Stimulated activated CD4-positive, alpha-beta T cell treated with anti-CD3 and anti-CD28 coated beads, Interleukin-4, amount 100 ng/mL, for 48 hours (primary cell): ENCODE data around the gene ZBTB45.

Experiments
- DNase-seq, 2 donors: peaks; one replicate each; pipeline ENCODE4 v3.0.0-alpha.2; 2020; ENCODE audit warnings: low read depth in 2 of 2

The ZBTB45 gene

DNA sequence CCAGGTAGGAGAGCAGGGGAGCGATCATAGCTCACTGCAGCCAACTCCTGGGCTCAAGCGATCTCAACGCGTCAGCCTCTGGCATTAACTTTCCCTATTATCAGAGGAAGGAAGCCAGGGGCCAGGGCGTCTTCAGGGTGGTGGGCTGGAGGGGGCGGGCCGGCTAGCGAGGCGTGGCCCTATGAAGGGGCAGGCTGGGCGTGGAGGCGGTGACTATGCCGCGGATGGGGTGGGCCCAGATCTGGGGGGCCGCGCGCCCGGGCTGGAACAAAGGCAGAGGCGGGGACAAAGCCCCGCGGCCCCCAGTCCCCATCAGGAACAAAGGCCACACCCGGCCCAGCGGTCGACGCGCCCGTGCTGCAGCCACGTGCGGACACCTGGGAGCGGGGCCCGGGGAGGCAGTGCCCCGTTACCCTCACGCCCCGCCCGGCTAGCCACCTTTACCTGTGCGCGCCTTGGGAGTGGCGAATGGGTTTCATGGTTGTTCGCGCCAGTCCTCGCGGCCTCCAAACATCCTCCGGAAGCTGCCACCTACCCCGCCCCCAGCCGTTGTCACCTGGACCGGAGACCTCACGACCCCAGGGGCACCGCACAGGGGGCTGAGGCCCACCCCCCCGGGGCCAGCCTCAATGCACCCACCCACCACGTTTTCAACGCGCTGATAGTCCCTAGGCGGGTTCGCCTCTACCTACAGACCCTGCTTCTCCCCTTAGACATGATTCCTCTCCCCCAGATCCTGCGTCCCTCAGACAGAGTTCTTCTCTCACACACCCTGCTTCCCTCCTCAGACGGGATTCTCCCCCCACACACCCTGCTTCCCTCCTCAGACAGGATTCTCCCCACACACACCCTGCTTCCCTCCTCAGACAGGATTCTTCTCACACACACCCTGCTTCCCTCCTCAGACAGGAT is 18.9 kb upstream of the ZBTB45 start:
- DNase-seq: peak in 1 of 2 donors; percentile 40

DNA sequence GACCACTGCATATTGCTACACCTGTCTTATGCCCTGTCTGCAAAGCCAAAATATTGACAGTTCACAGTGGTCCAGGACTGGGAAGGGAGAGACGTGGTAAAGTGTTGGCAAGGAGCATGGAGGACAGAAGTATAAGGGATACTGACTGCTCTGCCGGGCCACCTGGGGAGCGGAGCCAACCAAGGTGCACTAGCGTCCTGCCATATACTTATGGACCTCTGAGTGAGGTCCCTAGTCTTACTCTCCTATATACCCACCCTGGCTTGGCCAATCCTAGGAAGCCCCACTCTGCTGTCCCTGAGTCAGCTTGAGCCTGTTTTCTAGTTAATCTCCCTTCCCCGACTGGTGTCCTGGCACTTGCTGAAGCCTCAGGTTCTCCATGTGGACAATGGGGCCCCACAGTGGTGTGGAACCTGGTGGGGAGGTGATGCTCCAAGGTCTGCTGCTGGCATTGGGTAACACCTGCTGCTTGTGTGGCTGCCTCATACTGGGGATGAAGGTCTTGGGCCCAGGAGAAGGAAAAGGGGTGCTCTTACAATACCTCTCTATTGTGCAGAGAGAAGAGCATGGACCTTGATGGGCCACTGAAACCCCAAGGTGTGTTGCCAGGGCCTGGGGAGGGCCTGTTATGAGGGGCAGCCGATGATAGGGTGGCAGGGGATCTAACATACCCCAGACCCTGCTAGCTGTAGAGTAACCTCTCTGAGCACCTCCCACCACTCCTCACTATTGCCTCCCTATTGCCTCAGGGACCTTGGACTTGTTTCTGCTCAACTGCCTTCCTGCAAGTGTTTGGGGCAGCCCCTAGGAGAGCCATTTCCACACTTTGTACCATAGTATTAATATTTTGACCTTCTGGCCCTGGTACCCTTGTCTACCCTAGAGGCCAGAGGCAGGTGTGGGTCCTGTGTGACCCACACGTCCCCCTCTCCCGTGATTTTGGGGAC is 17.5 kb upstream of the ZBTB45 start:
- no peak for DNase-seq

GRCh38 chr19:58535857-58536256 is 16.2 kb upstream of the ZBTB45 start:
- DNase-seq: no peak

DNA sequence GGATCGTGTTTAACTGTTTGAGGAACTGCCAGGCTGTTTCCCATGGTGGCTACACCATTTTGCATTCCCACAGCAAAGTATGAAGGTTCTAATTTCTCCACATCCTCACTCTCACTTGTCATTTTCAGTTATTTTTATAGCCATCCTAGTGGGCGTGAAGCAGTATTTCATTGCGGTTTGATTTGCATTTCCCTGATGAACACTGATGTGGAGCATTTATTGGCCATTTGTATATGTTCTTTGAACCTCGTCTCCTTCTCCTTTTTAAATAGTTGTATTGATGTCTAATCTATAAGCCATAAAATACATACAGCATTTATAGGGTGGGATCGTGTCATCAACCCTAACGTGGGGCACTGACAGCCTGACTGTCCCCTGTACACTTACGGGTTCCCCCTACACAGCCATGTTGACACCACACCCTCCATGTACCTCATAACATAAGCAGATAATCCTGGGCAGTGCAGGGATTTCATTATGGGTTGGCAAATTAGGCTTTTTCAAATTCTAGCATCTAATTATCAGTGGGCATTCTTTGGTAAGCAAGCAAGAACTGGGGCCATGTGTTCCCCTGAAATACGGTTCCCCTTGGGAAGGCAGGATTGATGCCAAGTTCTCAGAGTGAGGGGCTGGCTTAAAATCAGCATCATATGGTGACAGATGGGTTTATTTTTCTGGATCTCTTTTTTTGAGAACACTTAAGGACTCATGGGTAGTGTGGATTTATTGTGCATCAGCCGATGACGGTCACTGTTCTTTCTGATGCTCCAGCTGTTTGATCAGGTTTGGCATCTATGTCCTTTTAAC is 11.6 kb upstream of the ZBTB45 start:
- DNase-seq: no peak

DNA sequence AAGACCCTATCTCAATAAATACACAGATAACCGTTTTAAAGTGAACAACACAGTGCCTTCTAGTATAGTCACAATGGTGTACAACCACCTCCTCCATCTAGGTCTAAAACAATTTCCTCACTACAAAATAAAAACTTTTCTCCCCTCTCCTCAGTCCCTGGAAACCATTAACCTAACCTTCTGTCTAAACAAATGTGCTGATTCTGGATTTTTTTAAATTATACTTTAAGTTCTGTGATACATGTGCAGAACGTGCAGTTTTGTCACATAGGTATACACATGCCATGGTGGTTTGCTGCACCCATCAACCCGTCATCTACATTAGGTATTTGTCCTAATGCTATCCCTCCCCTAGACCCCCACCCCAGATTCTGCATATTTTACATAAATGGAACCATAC is 9.8 kb upstream of the ZBTB45 start:
- DNase-seq: no peak

- DNase-seq: no peak
Observed at GRCh38 chr19:58522709-58523108, 3.1 kb upstream of the ZBTB45 start.

DNA sequence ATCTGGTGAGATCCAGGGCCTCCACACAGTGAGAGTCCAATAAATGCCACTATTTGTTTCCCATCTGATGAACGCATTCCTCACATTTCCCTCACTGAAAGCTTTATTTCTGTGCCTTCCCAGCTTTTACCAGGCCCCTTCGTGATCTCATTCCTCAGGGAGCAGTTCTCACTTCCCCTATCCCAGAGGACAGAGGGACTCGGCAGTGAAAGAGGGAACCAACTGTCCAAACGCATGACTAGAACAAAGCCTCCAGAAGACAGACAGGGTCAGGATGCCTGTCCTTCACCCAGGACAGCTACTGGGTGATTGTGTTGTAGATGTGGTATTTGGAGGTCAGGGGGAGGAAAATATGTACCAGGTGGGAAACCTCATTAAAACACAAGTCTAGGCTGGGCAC is 2.0 kb upstream of the ZBTB45 start:
- no peak for DNase-seq

DNA sequence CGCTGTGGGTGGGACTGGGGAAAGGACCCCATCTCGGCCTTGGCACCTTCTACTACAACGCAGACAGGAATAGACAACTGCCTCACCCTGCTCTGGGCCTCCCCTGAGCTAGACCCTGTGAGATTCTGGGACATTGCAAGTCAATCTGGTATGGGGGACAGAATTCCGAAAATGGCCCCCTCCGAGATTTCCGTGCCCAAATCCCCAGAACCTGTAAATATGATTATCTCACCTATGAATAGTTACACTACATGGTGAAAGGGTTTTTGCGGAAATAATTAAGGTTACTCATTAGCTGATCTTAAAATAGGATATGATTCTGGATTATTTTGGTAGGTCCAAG is 618 bp upstream of the ZBTB45 start:
- DNase-seq: no peak

DNA sequence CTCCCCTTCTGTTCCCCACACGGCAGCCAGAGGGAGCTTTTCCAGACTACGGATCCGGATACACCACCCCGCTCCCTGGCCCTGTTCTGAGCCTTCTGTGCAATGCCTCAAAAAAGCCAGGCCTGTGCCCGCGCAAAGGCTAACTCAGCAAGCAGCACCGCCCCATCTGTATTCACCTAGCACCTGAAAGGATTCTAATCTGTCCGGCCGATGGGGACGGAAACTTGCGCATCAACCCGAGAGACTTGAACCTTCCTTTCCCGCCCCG is 589 bp downstream of the ZBTB45 start:
- DNase-seq: peak; percentile 31 to 32

DNA sequence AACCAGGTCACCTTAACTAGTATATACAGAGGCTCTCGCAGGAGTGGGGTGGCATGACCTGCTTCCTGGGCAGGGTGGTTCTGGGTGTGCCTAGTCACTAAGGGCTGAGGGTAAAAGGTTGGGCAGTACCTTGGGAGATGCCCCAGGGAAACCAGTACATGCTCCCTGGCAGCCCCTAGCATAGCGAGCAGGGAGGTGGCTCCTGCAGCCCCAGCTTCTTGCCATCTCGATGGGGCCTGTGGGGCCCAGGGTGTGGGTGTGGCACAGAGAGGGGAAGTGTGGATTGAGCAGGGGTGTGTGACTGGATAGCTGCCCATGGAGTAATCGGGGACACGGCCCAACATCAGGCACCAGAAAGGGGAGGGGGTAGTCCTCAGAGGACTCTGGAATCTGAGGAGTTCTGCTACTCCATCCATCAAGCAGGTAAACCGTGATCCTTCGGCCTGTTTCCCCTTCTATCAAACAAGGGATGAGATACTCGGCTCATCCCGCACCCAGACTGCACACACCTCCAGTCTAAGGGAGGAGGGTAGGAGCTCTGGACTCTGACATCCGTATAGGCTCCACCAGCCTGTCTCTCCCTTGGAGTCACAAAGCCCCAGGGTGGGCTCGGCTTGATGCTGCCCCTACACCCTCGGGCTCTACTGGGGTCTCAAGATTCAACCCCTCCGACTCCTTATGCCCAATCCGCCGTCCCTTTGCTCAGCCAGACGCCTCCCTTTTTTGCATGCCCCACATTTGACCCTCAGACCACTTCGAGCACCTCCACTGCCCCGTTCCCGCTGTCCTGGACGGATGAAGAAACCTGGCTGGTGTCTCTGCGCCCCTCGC is 1.1 kb downstream of the ZBTB45 start:
- no peak for DNase-seq

DNA sequence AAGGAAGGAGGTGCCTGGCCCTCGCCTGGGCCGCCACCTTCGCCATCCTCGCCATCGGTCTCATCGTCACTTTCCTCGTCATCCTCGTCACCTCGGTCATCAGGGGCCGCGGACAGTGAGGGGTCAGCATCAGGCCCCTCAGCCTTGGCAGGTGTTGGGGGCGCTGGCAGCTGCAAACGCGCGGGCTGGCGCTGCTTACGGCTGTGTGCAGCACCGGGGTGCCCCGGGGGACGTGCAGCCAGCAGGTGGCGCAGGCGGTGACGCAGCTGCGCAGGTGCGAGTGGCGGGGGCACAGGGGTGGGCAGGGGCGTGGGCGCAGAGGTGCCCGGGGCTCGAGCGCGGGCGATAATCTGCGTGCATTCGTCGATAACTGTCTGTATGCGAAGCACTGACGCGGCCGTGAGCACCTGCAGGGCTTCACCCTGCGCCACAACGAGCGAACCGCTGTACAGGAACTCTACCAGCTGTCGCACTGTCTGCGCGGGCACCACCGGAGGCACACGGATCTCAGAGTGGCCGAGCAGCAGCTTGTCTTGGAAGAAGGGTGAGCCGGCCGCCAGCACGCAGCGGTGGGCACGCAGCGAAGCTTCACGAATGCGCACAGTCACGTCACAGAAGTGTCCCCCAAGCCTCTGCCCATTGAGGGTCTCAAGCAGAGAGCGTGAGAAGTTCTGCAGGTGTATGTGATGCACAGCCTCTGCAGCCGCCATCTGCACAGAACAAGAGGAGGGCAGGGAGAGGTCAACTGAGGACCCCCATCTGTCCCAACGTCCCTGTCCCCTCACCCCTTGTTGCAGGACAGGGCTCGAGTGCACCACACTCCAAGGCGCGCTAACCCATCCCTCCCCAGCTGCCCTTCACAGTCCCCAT is 2.4 kb downstream of the ZBTB45 start:
- no peak for DNase-seq

DNA sequence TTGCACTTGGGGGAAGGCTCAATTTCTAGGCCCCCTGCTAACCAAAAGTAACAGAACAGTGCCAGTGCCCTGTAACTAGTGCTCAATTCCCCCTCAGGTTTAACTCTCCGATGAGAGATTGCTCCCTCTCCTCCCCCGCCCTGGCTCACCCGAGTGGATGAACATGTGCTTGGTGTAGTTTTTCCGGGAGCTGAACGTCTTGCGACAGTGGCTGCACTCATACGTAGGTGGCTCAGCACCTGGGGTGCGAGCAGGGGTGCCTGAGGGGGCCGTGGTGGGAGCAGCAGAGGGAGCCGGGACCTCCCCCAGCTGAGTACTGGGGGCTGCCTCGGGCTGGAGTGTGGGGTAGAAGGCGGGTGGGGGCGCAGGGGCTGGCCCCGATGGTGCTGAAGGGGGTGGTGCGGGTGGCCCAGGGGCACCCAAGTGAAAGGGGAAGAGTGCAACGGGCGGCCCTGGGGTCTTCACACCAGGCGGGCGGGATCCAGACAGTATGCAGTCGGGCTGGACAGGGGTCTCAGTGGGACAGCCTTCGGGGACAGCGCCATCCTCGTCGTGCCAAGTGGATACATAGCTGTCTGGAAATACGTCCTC is 3.3 kb downstream of the ZBTB45 start:
- no peak for DNase-seq

GRCh38 chr19:58515259-58515658 is 4.4 kb downstream of the ZBTB45 start:
- DNase-seq: no peak

DNA sequence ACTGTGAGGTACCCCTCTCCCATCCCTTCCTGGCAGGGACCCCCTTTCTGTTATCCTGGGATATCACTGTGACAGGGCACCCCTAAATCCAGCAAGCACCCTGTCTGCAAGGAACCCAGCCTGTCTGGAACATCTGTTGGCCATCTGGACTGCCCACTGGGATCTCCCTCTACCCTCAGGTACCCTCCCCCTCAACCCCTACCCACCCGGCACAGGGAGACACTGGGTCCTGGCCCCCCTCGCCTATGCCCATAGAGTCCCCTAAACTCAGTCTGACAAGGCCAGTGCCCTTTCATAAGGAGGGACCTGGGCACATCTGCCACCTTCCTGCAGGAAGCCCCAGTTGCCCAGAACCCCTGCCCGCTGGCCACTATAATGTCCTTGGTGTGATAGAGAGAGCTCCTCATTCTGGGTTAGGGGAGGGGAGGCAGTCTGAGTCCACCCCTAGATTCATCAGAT is 5.0 kb downstream of the ZBTB45 start:
- no peak for DNase-seq

DNA sequence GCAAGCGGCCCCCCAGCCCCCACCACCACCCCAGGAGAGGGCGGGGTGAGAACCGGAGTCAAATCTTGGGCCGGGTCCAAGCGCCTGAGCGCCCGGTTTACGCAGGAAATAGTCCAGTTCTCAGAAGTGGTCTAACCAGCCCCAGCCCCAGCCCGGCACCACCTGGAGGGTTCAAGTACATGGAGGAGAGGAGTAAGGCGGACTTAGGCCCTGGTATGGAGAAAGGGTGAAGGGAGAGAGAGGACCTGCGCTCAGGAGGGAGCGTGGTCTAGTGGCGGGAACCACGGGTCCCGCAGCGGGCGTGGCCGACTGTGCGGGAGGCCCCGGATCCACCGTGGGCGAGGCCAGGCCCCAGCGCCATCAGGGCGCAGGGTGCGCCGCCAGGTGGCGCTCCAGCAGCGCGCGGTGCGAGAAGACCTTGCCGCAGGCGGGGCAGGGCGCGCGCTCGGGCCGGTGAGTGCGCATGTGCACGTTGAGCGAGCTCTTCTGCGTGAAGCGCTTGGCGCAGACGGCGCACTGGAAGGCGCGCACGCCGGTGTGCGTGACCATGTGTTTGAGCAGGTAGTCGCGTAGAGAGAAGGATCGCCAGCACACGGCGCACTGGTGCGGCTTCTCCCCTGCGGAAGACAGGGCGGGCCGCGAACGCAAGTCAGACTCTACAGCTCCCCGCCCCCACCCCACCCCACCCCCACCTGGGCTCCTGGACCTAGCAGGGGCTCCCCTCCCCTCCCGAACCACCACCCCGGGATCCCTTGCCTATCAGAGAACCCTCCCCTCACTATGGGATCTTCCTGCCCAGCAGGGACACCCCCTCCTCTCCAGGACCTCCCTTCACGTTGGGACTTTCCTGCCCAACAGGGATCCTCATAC is 5.7 kb downstream of the ZBTB45 start:
- peak; percentile 94 to 97 for DNase-seq

- DNase-seq: no peak
Observed at GRCh38 chr19:58513213-58513693, 6.4 kb downstream of the ZBTB45 start.

DNA sequence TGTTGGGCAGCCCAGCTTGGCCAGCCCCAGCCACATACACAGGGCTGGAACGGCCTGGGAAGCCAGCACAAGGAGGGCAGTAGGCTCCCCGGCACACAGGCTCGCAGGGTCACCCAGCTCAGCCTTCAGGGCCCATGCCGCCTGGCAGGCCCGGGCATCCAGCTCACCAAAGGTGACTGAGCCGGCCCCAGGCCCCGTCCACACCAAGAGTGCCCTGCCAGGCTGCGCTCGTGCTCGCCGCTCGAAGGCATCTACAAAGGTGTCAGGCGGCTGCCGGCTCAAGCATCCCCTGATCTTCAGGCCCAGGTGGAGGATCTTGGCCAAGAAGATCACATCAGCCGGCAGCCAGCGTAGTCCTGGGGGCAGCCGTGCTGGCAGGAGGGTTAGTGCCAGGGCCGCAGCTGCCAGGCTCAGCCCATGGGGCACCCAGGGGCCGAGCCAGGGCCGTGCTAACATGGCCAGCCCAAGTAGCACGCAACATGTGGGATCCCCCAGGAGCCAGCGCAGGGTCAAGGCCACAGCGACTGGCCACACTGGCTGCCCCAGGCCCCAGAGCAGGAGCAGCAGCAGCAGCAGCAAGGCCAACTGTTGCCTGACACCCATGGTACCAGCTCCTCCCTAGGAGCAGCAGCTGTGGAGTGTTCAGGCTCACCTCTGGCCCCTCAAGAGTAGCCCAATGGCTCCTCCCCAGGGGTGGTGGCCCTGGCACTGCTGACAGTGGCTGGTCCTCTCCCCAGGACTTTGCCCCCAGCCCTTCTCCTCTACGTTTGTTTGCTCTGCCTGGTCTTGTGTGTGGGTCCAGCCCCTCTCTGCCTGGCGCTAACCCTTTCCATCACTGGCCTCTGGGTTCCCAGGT is 8.0 kb downstream of the ZBTB45 start, which contains the start of gene SLC27A5:
Gene SLC27A5, minus strand, starts transcription at position 640 of the 856 bp plus-strand sequence. Its CDS starts 37 bp downstream, at position 603.
- no peak for DNase-seq
